GM20431 (cell line): Measurements from ENCODE around the gene TMEM60.
"Not testable (repeated sequence)": the region's sequence is repeated elsewhere in the genome, so short reads cannot be mapped to it uniquely, and the experiment has no call there.

Experiments
- in situ Hi-C: fragments of 300-500 bp; cut with MseI, MboI; formaldehyde crosslinking; loops from one replicate; pipeline ENCODE4 v1.15.0; 2020; ENCODE audit warnings: low sequenced_read_pairs; ENCODE audit not compliant: unreplicated experiment

TMEM60 gene

DNA sequence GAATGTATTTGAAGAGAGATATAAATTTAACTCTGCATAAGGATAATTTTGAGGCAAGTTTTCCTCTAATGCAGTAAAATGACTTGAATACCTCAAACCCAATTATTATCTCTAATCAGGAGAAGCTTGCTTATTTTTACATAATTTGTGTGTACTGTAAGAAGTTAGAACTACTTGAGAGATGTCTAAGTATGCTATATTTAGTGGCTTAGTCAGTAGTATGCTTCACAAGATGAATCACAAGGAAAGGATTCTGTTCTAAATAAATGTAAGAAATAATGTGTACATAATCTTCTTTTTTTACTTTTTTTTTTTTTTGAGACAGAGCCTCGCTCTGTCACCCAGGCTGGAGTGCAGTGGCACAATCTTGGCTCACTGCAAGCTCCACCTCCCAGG, 14.1 kb upstream of the TMEM60 start:
- in situ Hi-C loops: no loop called here

DNA sequence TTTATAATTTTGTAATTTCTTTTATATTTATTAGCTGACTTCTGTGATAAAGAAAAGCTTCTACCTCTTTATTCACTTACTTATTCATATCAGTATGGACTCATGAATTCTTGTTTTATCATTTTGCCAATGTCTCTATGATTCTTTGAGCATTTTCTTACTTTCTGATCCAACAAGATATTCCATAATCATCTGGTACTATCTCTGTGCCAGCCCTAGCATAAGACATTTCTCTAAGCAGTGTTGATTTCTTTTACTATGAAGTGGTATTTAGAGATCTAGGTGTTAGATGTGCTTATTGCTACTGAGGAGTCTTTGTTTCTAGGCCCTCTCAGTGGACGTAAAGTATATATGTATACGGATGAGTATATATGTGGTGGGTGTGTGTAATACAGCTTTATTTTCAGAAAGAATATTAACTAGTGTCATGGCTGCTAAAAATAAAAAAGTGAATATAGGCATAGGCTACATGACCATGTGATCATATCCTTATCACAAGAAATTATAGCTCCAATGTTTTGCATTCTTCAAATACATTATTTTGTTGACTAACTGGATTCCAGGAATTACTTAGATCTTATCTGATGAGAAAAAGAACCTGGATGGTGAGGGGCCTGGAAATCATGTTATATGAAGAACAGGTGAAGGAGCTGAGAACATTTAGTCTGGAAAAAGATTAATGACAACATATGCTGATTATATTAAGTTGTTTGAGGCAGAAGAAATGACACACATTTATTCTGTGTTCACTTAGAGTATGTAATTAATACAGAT, 13.5 kb upstream of the TMEM60 start:
- in situ Hi-C loops: no loop called here

DNA sequence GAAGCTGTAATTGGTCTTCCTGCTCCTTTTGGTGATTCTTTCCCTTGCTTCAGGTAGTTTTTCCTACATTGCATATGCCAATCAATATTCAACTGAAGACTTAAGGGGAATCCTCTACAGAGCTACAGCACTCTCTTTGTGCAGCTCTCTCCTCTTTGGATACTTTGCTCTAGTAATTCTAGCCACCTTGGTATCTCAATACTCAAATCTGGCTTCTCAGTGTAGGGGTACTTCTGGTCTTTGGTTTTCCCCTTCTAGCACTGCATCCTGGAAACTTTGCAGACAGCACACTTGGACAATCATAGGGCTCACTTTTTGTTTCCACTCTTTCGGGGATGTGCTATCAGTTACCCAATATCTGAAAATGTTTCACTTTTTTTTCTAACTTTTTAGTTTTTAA, 10.3 kb upstream of the TMEM60 start:
- in situ Hi-C loops: no loop called here

DNA sequence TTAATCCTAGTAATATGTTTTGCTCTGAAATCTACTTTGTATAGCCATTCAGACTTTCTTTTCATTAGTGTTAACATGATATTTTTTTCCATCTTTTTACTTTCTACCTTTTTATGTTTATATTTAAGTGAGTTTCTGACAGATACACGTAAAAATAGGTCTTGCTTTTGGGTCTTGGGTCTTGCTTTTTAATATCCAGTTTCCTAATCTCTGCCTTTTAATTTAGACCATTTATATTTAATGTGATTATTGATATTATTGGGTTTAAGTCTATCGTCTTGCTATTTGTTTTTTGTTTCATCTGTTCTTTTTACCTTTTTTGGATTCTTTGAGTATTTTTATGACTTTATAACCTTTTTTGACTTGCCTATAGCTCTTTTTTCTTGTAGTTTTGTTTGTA, 8.2 kb upstream of the TMEM60 start:
- in situ Hi-C loops: no loop called here

- in situ Hi-C loops: no loop called here
These were observed 4.5 kb upstream of the TMEM60 start for GRCh38 chr7:77802557-77803405.

DNA sequence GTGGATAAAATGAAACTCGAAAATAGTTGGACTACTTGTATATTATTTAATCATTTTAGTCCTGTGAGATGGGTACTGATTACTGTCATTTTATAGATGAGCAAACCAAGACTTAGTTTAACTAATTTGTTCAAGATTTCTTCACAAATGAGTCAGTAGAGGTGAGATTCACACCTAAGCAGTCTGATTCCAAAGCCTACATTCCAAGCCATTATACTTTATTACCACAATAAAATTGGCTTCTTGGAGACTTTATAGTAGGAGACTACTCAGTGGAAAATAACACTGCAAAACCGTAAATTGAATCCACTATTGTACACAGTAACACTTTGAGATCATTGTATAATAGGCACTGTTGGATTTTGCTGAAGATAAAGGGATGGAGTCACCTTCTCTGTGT, 2.5 kb upstream of the TMEM60 start:
- in situ Hi-C loops: no loop called here

GRCh38 chr7:77800158-77800557, 1.9 kb upstream of the TMEM60 start:
- in situ Hi-C loops: no loop called here

DNA sequence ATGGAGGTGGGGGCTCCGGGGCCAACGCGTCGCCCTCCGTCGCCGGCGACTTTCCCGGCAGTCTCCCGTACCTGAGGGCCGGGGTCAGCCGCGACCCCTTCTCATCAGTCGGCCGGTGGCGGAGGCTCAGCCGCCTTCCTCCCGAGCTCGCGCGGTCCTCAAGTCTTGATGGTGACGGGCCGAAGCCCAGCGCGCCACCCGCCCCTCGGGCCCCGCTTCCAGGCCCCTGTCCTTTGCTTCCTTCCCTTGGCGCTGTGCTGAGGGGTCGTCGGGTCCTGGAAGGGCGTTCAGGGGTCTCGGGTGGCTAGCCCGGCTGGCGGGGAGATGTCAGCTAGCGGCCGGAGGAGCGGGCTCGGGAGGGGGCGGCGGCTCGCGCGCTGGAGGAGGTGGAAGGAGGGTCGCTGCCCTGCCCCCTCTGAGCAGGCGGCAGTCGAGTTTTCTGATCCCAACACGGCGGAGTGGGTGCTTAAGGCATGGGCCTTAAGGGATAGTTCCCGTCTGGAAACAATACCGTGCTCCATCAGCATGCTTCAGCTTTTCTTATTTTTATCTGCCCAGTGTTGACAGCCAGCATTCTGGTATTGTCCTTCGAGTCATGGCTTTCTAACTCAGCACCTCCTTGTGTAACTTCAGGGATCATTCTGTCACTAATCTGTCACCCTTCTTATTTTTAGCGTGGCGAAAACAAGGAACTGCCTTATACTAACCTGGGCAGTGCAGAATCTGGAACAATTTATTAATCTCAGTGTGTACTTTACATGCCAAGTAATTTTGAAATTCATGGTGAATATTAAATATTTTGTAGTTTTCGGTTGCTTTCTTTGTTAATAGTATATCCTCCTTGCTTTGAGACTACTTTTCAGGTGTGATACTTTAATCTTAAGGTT, 1.1 kb upstream of the TMEM60 start:
- in situ Hi-C loops: no loop called here

- in situ Hi-C loops: no loop called here
These were observed 370 bp downstream of the TMEM60 start for GRCh38 chr7:77797734-77798393.

DNA sequence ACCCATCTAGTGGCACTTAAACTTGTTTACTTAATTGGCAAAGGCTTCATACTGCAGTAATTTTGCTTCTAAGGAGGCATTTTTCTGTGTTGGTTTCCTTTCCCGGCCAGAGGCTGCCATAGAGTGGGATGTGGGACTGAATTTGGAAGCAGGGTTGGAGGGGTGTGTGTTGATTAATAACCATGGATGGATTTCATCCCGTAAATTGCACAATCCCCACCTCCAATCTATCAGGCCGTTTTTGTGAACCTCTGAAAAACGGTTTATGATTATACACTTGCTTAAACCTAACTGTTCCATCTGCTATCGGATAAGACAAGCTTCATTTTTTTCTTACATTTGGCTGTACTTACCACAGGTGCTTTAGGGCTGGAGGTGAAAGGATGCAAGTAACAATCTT, 1.3 kb downstream of the TMEM60 start:
- in situ Hi-C loops: no loop called here

- in situ Hi-C loops: no loop called here
These were observed 2.1 kb downstream of the TMEM60 start for GRCh38 chr7:77796109-77796508.

- in situ Hi-C loops: no loop called here
These were observed 4.2 kb downstream of the TMEM60 start for GRCh38 chr7:77794000-77794399.

- in situ Hi-C loops: no loop called here
These were observed 6.3 kb downstream of the TMEM60 start for GRCh38 chr7:77791956-77792355.

DNA sequence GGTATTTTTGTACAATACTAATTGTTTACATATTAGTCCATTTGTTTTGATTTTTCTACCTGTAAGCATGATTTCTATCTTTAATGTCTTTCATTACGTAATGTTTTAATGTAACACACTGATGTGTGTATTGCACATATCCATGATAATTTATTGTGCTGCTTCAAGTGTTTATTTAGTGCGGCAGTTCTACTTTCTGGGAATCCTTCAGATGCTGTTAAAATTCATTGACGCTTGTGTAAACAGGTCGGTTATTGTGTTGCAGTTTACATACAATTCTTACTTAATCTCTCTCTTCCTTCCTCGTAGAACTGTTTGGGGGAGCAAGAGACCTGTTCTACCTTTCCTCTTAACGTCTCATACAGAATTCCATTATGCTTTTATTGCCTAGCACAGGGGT, 6.9 kb downstream of the TMEM60 start:
- in situ Hi-C loops: no loop called here

DNA sequence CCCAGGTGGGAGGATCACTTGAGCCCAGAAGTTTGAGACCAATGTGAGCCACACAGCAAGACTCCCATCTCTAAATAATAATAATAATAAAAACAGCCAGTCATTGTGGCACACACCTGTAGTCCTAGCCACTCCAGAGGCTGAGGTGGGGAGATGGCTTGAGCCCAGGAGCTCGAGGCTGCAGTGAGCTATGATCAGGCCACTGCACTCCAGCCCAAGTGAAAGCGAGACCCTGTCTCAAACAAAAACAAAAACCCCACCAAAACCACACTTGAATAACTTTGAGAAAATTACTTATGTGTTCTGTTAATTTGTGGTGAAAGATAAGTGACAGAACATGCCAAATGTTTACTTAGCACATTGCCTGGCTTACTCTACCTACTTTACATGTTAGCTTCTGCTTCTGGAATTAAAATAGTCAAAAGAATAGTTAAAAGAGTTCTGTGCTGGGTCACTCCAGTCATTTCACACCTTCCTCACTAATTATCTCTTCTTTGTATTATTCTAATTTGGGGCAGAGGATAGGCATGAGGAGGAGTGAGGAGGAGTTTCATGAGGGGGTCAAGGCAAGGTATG, 9.8 kb downstream of the TMEM60 start:
- in situ Hi-C loops: no loop called here

DNA sequence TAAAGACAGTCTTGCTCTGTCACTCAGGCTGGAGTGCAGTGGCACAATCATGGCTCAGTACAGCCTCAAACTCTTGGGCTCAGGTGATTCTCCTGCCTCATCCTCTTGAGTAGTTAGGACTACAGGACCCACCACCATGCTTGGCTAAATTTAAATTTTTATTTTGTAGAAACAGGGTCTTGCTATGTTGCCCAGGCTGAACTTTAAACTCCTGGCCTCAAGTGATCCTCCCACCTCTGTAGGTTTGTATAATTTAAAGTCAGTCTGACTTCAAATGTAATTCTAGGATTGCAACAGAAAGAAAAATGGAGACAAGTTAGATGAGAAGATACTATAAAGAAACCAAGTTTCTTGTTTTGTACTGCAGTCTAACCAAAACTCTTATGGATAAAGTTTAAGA, 11.5 kb downstream of the TMEM60 start:
- in situ Hi-C loops: no loop called here

DNA sequence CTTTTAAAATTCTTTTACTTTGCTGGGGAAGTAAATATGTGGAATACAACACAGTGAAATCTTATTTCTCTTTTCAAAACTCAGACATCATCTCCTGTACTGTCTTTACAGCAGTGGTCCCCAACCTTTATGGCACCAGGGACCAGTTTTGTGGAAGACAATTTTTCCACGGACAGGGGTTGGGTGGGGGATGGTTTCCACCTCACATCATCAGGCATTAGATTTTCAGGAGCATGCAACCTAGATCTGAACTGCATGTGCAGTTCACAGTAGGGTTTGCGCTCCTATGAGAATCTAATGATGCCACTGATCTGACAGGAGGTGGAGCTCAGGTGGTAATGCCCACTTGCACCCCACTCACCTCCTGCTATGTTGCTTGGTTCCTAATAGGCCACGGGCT, 12.2 kb downstream of the TMEM60 start:
- in situ Hi-C loops: no loop called here

- in situ Hi-C loops: not testable (repeated sequence)
These were observed 13.8 kb downstream of the TMEM60 start for GRCh38 chr7:77784426-77784825.

DNA sequence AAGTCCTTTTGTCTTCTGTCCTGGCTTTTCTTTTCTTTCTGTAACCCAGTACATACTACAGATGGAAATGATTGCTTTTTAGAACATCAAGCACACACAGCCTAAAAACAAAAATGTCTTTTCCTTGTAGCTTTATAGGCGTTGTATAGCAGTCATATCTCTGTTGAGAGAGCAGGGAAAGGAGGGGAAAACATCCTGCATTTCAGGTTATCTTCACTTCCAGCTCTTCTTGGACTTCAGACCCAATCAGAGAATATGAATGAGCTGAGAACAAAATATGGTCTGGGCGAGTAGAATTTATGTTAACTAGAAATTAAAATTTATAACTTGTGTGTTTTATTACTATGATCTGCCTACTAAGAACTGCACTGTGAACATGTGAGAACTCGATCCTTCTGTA, 14.7 kb downstream of the TMEM60 start:
- in situ Hi-C loops: no loop called here

GRCh38 chr7:77783111-77783510, 15.1 kb downstream of the TMEM60 start:
- in situ Hi-C loops: no loop called here
